GM18502 (cell line): ENCODE data around the gene AHDC1.
"Not testable (repeated sequence)": the region's sequence is repeated elsewhere in the genome, so short reads cannot be mapped to it uniquely, and the experiment has no call there.

Experiments used
- ATAC-seq: cut with Tn5 transposase; IDR thresholded peaks from one replicate; pipeline ENCODE4 v1.9.1; 2021; ENCODE audit warnings: mild to moderate bottlenecking; ENCODE audit not compliant: unreplicated experiment, poor library complexity

AHDC1 gene

GRCh38 chr1:27603681-27604578 is at the start of gene AHDC1:
TSS of gene AHDC1 (minus strand) at chr1:27604144. CDS start at chr1:27552115, 52,029 bp downstream.
- peak; percentile 63 for ATAC-seq

GRCh38 chr1:27652111-27652864 is 48.3 kb upstream of the AHDC1 start:
- no peak for ATAC-seq

GRCh38 chr1:27650539-27651175 is 46.7 kb upstream of the AHDC1 start:
- ATAC-seq, result no peak

- no peak for ATAC-seq
These were observed 46.2 kb upstream of the AHDC1 start for GRCh38 chr1:27650171-27650538.

- ATAC-seq, result no peak
These were observed 45.3 kb upstream of the AHDC1 start for GRCh38 chr1:27649306-27649635.

- ATAC-seq, result no peak
These were observed 44.8 kb upstream of the AHDC1 start for GRCh38 chr1:27648602-27649305.

- ATAC-seq, result no peak
These were observed 43.4 kb upstream of the AHDC1 start for GRCh38 chr1:27647328-27647727.

- no peak for ATAC-seq
These were observed 42.7 kb upstream of the AHDC1 start for GRCh38 chr1:27646676-27647075.

GRCh38 chr1:27645071-27645415 is 41.1 kb upstream of the AHDC1 start:
- no peak for ATAC-seq

- ATAC-seq, result no peak
These were observed 40.6 kb upstream of the AHDC1 start for GRCh38 chr1:27644369-27645070.

GRCh38 chr1:27643600-27644368 is 39.8 kb upstream of the AHDC1 start:
- ATAC-seq, result no peak

- not testable (repeated sequence) for ATAC-seq
These were observed 36.6 kb upstream of the AHDC1 start for GRCh38 chr1:27640514-27640913.

- ATAC-seq, result no peak
These were observed 34.9 kb upstream of the AHDC1 start for GRCh38 chr1:27638805-27639204.

- ATAC-seq, result no peak
These were observed 34.2 kb upstream of the AHDC1 start for GRCh38 chr1:27638047-27638734.

GRCh38 chr1:27635396-27636142 is 31.6 kb upstream of the AHDC1 start:
- no peak for ATAC-seq

- ATAC-seq, result no peak
These were observed 31.0 kb upstream of the AHDC1 start, which contains the start of gene FGR for GRCh38 chr1:27634985-27635367. TSS of gene FGR (minus strand) at chr1:27635185. CDS start at chr1:27623916, 11,269 bp downstream.

- ATAC-seq, result no peak
These were observed 30.4 kb upstream of the AHDC1 start for GRCh38 chr1:27634177-27634984.
